Measurements from ENCODE around the gene MRPL32. TPM values are rescaled to one million over a fixed set of nuclear protein-coding genes. Genes with fewer than 3 reads are reported as not detected.

The MRPL32 gene
- polyA plus RNA-seq, 2 of the 4 experiments (the other 2 are of a cell fraction), result 76.0 to 90.4 TPM

DNA sequence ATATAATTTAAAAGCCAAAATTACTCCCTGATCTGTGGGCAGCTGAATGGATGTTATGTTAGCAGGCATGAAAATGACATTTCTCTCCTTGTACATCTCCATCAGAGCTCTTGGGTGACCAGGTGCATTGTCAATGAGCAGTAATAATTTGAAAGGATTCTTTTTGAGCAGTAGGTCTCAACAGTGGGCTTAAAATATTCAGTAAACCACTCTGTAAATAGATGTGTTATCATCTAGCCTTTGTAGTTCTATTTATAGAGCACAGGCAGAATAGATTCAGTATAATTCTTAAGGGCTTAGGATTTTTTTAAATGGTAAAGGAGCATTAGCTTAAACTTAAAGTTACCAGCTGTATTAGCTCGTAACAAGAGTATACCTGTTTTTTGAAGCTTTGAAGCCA, 52.0 kb downstream of the MRPL32 start:
- CTCF ChIA-PET, result no interaction called here
- no peak for FAIRE-seq

DNA sequence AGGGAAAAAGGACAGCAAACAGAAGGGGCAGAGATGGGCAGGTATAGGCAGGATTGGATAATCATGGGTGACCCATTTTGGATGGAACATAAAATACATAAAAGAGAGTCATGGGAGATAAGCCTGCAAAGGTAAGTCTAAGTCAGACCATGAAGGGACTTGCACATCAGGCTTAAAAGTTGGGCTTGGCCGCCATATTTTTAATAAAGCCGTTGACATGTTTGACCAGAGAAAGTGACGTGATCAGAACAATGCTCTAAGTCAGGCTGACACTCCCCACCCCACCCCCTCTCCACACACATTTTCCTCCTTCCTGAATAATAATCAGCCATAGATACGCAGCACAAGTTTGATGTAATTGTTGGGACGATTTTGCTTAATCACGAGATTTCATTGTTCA, 54.0 kb downstream of the MRPL32 start:
- DNase-seq (ENCODE audit: low read depth in 1 of 2, low spot score in 1 of 2), result no peak
- H3K4me1 ChIP-seq, result no peaks in the 10 kb centered on the region
- FAIRE-seq, result no peak
- no peak for ATAC-seq
- POLR2A ChIA-PET, result no interaction called here
- WGBS (ENCODE audit: missing lambda C conversion rate), result 46% methylated on average over 6 of the region's 6 CpGs
- H3K27ac ChIP-seq, result no peak overlapping the region
- no peak overlapping the region for H3K4me3 ChIP-seq
- H3K9me3 ChIP-seq, result peaks cover 13% of the 10 kb centered on the region; the same call in 1 of the 3 replicates
- TF ChIP-seq JUN (IDR thresholded peaks at IDR 0.05) (no peak), ZC3H11A (IDR thresholded peaks at IDR 0.05) (no peak), NPAS2 (CRISPR knock-in tag; IDR thresholded peaks at IDR 0.05; ENCODE audit: borderline replicate concordance) (no peak), JUNB (IDR thresholded peaks at IDR 0.05) (no peak)
- TF ChIP-seq, protein P1, sequence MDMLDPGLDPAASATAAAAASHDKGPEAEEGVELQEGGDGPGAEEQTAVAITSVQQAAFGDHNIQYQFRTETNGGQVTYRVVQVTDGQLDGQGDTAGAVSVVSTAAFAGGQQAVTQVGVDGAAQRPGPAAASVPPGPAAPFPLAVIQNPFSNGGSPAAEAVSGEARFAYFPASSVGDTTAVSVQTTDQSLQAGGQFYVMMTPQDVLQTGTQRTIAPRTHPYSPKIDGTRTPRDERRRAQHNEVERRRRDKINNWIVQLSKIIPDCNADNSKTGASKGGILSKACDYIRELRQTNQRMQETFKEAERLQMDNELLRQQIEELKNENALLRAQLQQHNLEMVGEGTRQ (IDR thresholded peaks at IDR 0.05), result no peak
- TF ChIP-seq, protein P2, sequence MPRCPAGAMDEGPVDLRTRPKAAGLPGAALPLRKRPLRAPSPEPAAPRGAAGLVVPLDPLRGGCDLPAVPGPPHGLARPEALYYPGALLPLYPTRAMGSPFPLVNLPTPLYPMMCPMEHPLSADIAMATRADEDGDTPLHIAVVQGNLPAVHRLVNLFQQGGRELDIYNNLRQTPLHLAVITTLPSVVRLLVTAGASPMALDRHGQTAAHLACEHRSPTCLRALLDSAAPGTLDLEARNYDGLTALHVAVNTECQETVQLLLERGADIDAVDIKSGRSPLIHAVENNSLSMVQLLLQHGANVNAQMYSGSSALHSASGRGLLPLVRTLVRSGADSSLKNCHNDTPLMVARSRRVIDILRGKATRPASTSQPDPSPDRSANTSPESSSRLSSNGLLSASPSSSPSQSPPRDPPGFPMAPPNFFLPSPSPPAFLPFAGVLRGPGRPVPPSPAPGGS (IDR thresholded peaks at IDR 0.05), result no peak
- TF ChIP-seq, protein P3, sequence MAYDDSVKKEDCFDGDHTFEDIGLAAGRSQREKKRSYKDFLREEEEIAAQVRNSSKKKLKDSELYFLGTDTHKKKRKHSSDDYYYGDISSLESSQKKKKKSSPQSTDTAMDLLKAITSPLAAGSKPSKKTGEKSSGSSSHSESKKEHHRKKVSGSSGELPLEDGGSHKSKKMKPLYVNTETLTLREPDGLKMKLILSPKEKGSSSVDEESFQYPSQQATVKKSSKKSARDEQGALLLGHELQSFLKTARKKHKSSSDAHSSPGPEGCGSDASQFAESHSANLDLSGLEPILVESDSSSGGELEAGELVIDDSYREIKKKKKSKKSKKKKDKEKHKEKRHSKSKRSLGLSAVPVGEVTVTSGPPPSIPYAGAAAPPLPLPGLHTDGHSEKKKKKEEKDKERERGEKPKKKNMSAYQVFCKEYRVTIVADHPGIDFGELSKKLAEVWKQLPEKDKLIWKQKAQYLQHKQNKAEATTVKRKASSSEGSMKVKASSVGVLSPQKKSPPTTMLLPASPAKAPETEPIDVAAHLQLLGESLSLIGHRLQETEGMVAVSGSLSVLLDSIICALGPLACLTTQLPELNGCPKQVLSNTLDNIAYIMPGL (CRISPR knock-in tag; IDR thresholded peaks at IDR 0.05; ENCODE audit: borderline replicate concordance), result no peak
- TF ChIP-seq, protein P4, sequence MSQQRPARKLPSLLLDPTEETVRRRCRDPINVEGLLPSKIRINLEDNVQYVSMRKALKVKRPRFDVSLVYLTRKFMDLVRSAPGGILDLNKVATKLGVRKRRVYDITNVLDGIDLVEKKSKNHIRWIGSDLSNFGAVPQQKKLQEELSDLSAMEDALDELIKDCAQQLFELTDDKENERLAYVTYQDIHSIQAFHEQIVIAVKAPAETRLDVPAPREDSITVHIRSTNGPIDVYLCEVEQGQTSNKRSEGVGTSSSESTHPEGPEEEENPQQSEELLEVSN (IDR thresholded peaks at IDR 0.05; ENCODE audit: borderline replicate concordance, low read depth), result no peak
- CTCF ChIA-PET, result interaction anchor here (1.0 kb wide), 1 partner anchor 45 kb away, joined by 3 read pairs; no protein-coding TSS in a partner anchor
- no peak overlapping the region for H3K4me2 ChIP-seq

More for the DNA sequence above, 52.0 kb downstream of the MRPL32 start:
- POLR2A ChIA-PET, result no interaction called here
- DNase-seq (ENCODE audit: low read depth in 1 of 2, low spot score in 1 of 2) (no peak), ATAC-seq (no peak)
- H3K9me3 ChIP-seq, result peaks cover 13% of the 10 kb centered on the region; the same call in 1 of the 3 replicates
- no peak overlapping the region for H3K27ac ChIP-seq
- H3K4me1 ChIP-seq, result no peaks in the 10 kb centered on the region
- H3K4me2 ChIP-seq, result no peak overlapping the region
- no peak for TF ChIP-seq EHF (CRISPR knock-in tag; IDR thresholded peaks at IDR 0.05)
- no peak for TF ChIP-seq SMC3 (IDR thresholded peaks at IDR 0.05)
- TF ChIP-seq BHLHE40 (IDR thresholded peaks at IDR 0.05; ENCODE audit: low read depth, low read length), result no peak
- no peak overlapping the region for H3K4me3 ChIP-seq
- 34% methylated on average over 1 of the region's 1 CpG for WGBS (ENCODE audit: missing lambda C conversion rate)

DNA sequence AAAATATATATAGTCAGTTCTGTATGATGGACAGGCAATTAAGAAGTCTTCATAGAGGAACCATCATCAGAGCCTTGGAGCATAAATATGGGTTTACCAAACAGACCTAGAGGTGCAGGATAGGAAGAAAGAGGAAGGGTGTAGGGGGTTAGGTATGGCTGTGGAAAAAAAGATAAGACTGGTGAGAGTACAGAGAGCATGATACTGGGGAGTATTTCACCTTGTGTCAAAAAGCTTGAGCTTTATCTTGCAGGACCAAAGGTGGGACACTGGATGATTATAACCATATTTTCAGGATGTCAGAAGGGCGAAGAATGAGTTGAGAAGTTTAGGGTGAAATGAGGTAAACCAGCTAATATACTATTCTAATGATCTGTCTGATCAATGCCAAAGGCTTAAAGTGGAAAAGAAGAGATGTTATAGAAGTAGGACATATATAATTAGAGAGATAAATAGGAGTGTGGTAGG, 54.6 kb downstream of the MRPL32 start:
- WGBS (ENCODE audit: missing lambda C conversion rate), result 6% methylated on average over 1 of the region's 1 CpG
- TF ChIP-seq, protein P3 (CRISPR knock-in tag; IDR thresholded peaks at IDR 0.05; ENCODE audit: borderline replicate concordance), result no peak
- no peak for TF ChIP-seq HDAC2 (IDR thresholded peaks at IDR 0.05)
- TF ChIP-seq JUNB (IDR thresholded peaks at IDR 0.05), result no peak
- no peak for TF ChIP-seq MYC (IDR thresholded peaks at IDR 0.05; ENCODE audit: borderline replicate concordance, low read length)
- TF ChIP-seq ZC3H11A (IDR thresholded peaks at IDR 0.05), result no peak
- no peak for TF ChIP-seq HOXA7 (CRISPR knock-in tag; IDR thresholded peaks at IDR 0.05)
- TF ChIP-seq, protein P5, sequence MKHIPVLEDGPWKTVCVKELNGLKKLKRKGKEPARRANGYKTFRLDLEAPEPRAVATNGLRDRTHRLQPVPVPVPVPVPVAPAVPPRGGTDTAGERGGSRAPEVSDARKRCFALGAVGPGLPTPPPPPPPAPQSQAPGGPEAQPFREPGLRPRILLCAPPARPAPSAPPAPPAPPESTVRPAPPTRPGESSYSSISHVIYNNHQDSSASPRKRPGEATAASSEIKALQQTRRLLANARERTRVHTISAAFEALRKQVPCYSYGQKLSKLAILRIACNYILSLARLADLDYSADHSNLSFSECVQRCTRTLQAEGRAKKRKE (CRISPR knock-in tag; IDR thresholded peaks at IDR 0.05; ENCODE audit: low read depth), result no peak
- TF ChIP-seq HOXB5 (CRISPR knock-in tag; IDR thresholded peaks at IDR 0.05), result no peak
- no peak for TF ChIP-seq CEBPB (IDR thresholded peaks at IDR 0.05)
- no peak for TF ChIP-seq EHF (CRISPR knock-in tag; IDR thresholded peaks at IDR 0.05)
- no peak for TF ChIP-seq PHF8 (IDR thresholded peaks at IDR 0.05; ENCODE audit: borderline replicate concordance, low read depth)
- no peak for TF ChIP-seq ESRRA (IDR thresholded peaks at IDR 0.05; ENCODE audit: borderline replicate concordance, low read length)
- no peak for TF ChIP-seq CHD4 (IDR thresholded peaks at IDR 0.05; ENCODE audit: borderline replicate concordance)
- TF ChIP-seq RNF2 (IDR thresholded peaks at IDR 0.05; ENCODE audit: borderline replicate concordance, low read depth), result no peak
- no peak for TF ChIP-seq RAD21 (conservative IDR thresholded peaks at IDR 0.05 in 1 of 2, IDR thresholded peaks at IDR 0.05 in 1 of 2)
- TF ChIP-seq RCOR1 (IDR thresholded peaks at IDR 0.05; ENCODE audit: low read depth, low read length), result no peak
- no peak for TF ChIP-seq TFCP2L1 (CRISPR knock-in tag; IDR thresholded peaks at IDR 0.05)

More for the DNA sequence above, 54.6 kb downstream of the MRPL32 start:
- ChIA-PET CTCF (no interaction called here), POLR2A (no interaction called here)
- H3K27ac ChIP-seq, result no peak overlapping the region
- no peak for ATAC-seq
- no peak overlapping the region for H3K4me2 ChIP-seq
- no peak for FAIRE-seq
- H3K9me3 ChIP-seq, result peaks cover 13% of the 10 kb centered on the region; the same call in 1 of the 3 replicates
- H3K4me3 ChIP-seq, result no peak overlapping the region
- no peak for DNase-seq (ENCODE audit: low read depth in 1 of 2, low spot score in 1 of 2)
- no peaks in the 10 kb centered on the region for H3K4me1 ChIP-seq
